Measurements from ENCODE around the gene TOX2.

Gene TOX2

GRCh38 chr20:44026647-44027342 is 112.1 kb downstream of the TOX2 start:
- no peak overlapping the region for H3K27ac ChIP-seq (ENCODE audit: low read depth, low read length)

GRCh38 chr20:44027343-44028002 is 112.8 kb downstream of the TOX2 start:
- no peak overlapping the region for H3K9ac ChIP-seq (ENCODE audit: low read length in 5 of 5)
- H3K36me3 ChIP-seq (ENCODE audit: control insufficient read depth in 5 of 5, insufficient read depth in 5 of 5, low read length in 5 of 5) = no peaks in the 10 kb centered on the region
- H3K4me3 ChIP-seq (ENCODE audit: low read depth in 1 of 5, low read length in 5 of 5) = no peak overlapping the region
- peaks cover 0 to 2% (median 0%) of the 10 kb centered on the region in 5 donors for H3K4me1 ChIP-seq (ENCODE audit: control insufficient read depth in 5 of 5, insufficient read depth in 5 of 5, low read length in 5 of 5)
- H3K9me3 ChIP-seq (ENCODE audit: control insufficient read depth in 5 of 5, low read length in 5 of 5) = no peaks in the 10 kb centered on the region
- peaks cover 0 to 10% (median 2%) of the 10 kb centered on the region in 5 donors for H3K27me3 ChIP-seq (ENCODE audit: control insufficient read depth in 5 of 5, insufficient read depth in 4 of 5, low read length in 5 of 5)
- no peak overlapping the region for H3K27ac ChIP-seq (ENCODE audit: low read depth, low read length)

More at GRCh38 chr20:44026647-44027342, 112.1 kb downstream of the TOX2 start:
- Histone ChIP-seq H3K4me3 (ENCODE audit: low read depth in 1 of 5, low read length in 5 of 5) (no peak overlapping the region), H3K36me3 (ENCODE audit: control insufficient read depth in 5 of 5, insufficient read depth in 5 of 5, low read length in 5 of 5) (no peaks in the 10 kb centered on the region), H3K9ac (ENCODE audit: low read length in 5 of 5) (no peak overlapping the region), H3K4me1 (ENCODE audit: control insufficient read depth in 5 of 5, insufficient read depth in 5 of 5, low read length in 5 of 5) (peaks cover 0 to 2% (median 0%) of the 10 kb centered on the region in 5 donors), H3K27me3 (ENCODE audit: control insufficient read depth in 5 of 5, insufficient read depth in 4 of 5, low read length in 5 of 5) (peaks cover 0 to 10% (median 2%) of the 10 kb centered on the region in 5 donors), H3K9me3 (ENCODE audit: control insufficient read depth in 5 of 5, low read length in 5 of 5) (no peaks in the 10 kb centered on the region)

- Histone ChIP-seq H3K4me1 (ENCODE audit: control insufficient read depth in 5 of 5, insufficient read depth in 5 of 5, low read length in 5 of 5) (peaks cover 0 to 2% (median 0%) of the 10 kb centered on the region in 5 donors), H3K4me3 (ENCODE audit: low read depth in 1 of 5, low read length in 5 of 5) (no peak overlapping the region), H3K9me3 (ENCODE audit: control insufficient read depth in 5 of 5, low read length in 5 of 5) (no peaks in the 10 kb centered on the region), H3K36me3 (ENCODE audit: control insufficient read depth in 5 of 5, insufficient read depth in 5 of 5, low read length in 5 of 5) (no peaks in the 10 kb centered on the region), H3K27ac (ENCODE audit: low read depth, low read length) (no peak overlapping the region), H3K9ac (ENCODE audit: low read length in 5 of 5) (no peak overlapping the region), H3K27me3 (ENCODE audit: control insufficient read depth in 5 of 5, insufficient read depth in 4 of 5, low read length in 5 of 5) (peaks cover 0 to 10% (median 2%) of the 10 kb centered on the region in 5 donors)
Observed at GRCh38 chr20:44028003-44028730, 113.5 kb downstream of the TOX2 start.

- Histone ChIP-seq H3K27ac (ENCODE audit: low read depth, low read length) (no peak overlapping the region), H3K4me3 (ENCODE audit: low read depth in 1 of 5, low read length in 5 of 5) (no peak overlapping the region), H3K9ac (ENCODE audit: low read length in 5 of 5) (no peak overlapping the region), H3K27me3 (ENCODE audit: control insufficient read depth in 5 of 5, insufficient read depth in 4 of 5, low read length in 5 of 5) (peaks cover 0 to 9% (median 2%) of the 10 kb centered on the region in 5 donors), H3K4me1 (ENCODE audit: control insufficient read depth in 5 of 5, insufficient read depth in 5 of 5, low read length in 5 of 5) (peaks cover 0 to 2% (median 0%) of the 10 kb centered on the region in 5 donors), H3K36me3 (ENCODE audit: control insufficient read depth in 5 of 5, insufficient read depth in 5 of 5, low read length in 5 of 5) (no peaks in the 10 kb centered on the region), H3K9me3 (ENCODE audit: control insufficient read depth in 5 of 5, low read length in 5 of 5) (no peaks in the 10 kb centered on the region)
Observed at GRCh38 chr20:44028868-44029847, 114.5 kb downstream of the TOX2 start.

- H3K27ac ChIP-seq (ENCODE audit: low read depth, low read length) = no peak overlapping the region
- H3K4me1 ChIP-seq (ENCODE audit: control insufficient read depth in 5 of 5, insufficient read depth in 5 of 5, low read length in 5 of 5) = peaks cover 0 to 2% (median 0%) of the 10 kb centered on the region in 5 donors
- H3K4me3 ChIP-seq (ENCODE audit: low read depth in 1 of 5, low read length in 5 of 5) = no peak overlapping the region
- H3K9ac ChIP-seq (ENCODE audit: low read length in 5 of 5) = no peak overlapping the region
- peaks cover 0 to 2% (median 0%) of the 10 kb centered on the region in 5 donors for H3K9me3 ChIP-seq (ENCODE audit: control insufficient read depth in 5 of 5, low read length in 5 of 5)
- H3K27me3 ChIP-seq (ENCODE audit: control insufficient read depth in 5 of 5, insufficient read depth in 4 of 5, low read length in 5 of 5) = peaks cover 0 to 9% (median 2%) of the 10 kb centered on the region in 5 donors
- no peaks in the 10 kb centered on the region for H3K36me3 ChIP-seq (ENCODE audit: control insufficient read depth in 5 of 5, insufficient read depth in 5 of 5, low read length in 5 of 5)
Observed at GRCh38 chr20:44029848-44030230, 115.2 kb downstream of the TOX2 start.

- peaks cover 0 to 5% (median 0%) of the 10 kb centered on the region in 5 donors for H3K9me3 ChIP-seq (ENCODE audit: control insufficient read depth in 5 of 5, low read length in 5 of 5)
- peaks cover 0 to 2% (median 0%) of the 10 kb centered on the region in 5 donors for H3K4me1 ChIP-seq (ENCODE audit: control insufficient read depth in 5 of 5, insufficient read depth in 5 of 5, low read length in 5 of 5)
- peaks cover 0 to 13% (median 2%) of the 10 kb centered on the region in 5 donors for H3K27me3 ChIP-seq (ENCODE audit: control insufficient read depth in 5 of 5, insufficient read depth in 4 of 5, low read length in 5 of 5)
- no peak overlapping the region for H3K27ac ChIP-seq (ENCODE audit: low read depth, low read length)
- H3K36me3 ChIP-seq (ENCODE audit: control insufficient read depth in 5 of 5, insufficient read depth in 5 of 5, low read length in 5 of 5) = peaks cover 0 to 1% (median 0%) of the 10 kb centered on the region in 5 donors
- no peak overlapping the region for H3K9ac ChIP-seq (ENCODE audit: low read length in 5 of 5)
- no peak overlapping the region for H3K4me3 ChIP-seq (ENCODE audit: low read depth in 1 of 5, low read length in 5 of 5)
Observed at GRCh38 chr20:44030394-44030793, 115.7 kb downstream of the TOX2 start.

- Histone ChIP-seq H3K36me3 (ENCODE audit: control insufficient read depth in 5 of 5, insufficient read depth in 5 of 5, low read length in 5 of 5) (peaks cover 0 to 2% (median 0%) of the 10 kb centered on the region in 5 donors), H3K9ac (ENCODE audit: low read length in 5 of 5) (no peak overlapping the region), H3K4me1 (ENCODE audit: control insufficient read depth in 5 of 5, insufficient read depth in 5 of 5, low read length in 5 of 5) (peaks cover 0 to 2% (median 0%) of the 10 kb centered on the region in 5 donors), H3K4me3 (ENCODE audit: low read depth in 1 of 5, low read length in 5 of 5) (no peak overlapping the region), H3K9me3 (ENCODE audit: control insufficient read depth in 5 of 5, low read length in 5 of 5) (peaks cover 0 to 5% (median 0%) of the 10 kb centered on the region in 5 donors), H3K27me3 (ENCODE audit: control insufficient read depth in 5 of 5, insufficient read depth in 4 of 5, low read length in 5 of 5) (peaks cover 0 to 14% (median 2%) of the 10 kb centered on the region in 5 donors), H3K27ac (ENCODE audit: low read depth, low read length) (no peak overlapping the region)
Observed at GRCh38 chr20:44031001-44031574, 116.4 kb downstream of the TOX2 start.

GRCh38 chr20:44031781-44032582 is 117.3 kb downstream of the TOX2 start:
- H3K36me3 ChIP-seq (ENCODE audit: control insufficient read depth in 5 of 5, insufficient read depth in 5 of 5, low read length in 5 of 5) = peaks cover 0 to 2% (median 0%) of the 10 kb centered on the region in 5 donors

More at GRCh38 chr20:44031781-44032582, 117.3 kb downstream of the TOX2 start:
- H3K27me3 ChIP-seq (ENCODE audit: control insufficient read depth in 5 of 5, insufficient read depth in 4 of 5, low read length in 5 of 5) = peaks cover 0 to 18% (median 2%) of the 10 kb centered on the region in 5 donors
- no peak overlapping the region for H3K27ac ChIP-seq (ENCODE audit: low read depth, low read length)
- H3K9me3 ChIP-seq (ENCODE audit: control insufficient read depth in 5 of 5, low read length in 5 of 5) = peaks cover 0 to 5% (median 0%) of the 10 kb centered on the region in 5 donors
- H3K9ac ChIP-seq (ENCODE audit: low read length in 5 of 5) = no peak overlapping the region
- H3K4me3 ChIP-seq (ENCODE audit: low read depth in 1 of 5, low read length in 5 of 5) = no peak overlapping the region
- no peaks in the 10 kb centered on the region for H3K4me1 ChIP-seq (ENCODE audit: control insufficient read depth in 5 of 5, insufficient read depth in 5 of 5, low read length in 5 of 5)
